OCI-LY3 (cell line): Measurements from ENCODE around the gene HNMT.

Experiments
- H2AFZ ChIP-seq: fragments of 200-600, 300-600 bp; shearing (Covaris generic); 2 replicates; pipeline ENCODE4 v1.6.0; 2014; ENCODE audit warnings: antibody characterized with exemption, low read depth, low read length
- H3K27ac ChIP-seq: fragments of 200-600, 300-600 bp; sonication (generic); 2 replicates; pipeline ENCODE4 v1.5.1; 2014; ENCODE audit warnings: mild to moderate bottlenecking, low read length, moderate library complexity, mixed read lengths
- H3K27me3 ChIP-seq: fragments of 200-600, 300-600 bp; sonication (generic); 2 replicates; pipeline ENCODE4 v1.6.1; 2014; ENCODE audit warnings: low read depth, low read length, mixed read lengths
- H3K36me3 ChIP-seq: fragments of 200-600, 300-600 bp; sonication (generic); replicated peaks from 2 replicates; pipeline ENCODE3; 2014; ENCODE audit warnings: low read depth, low read length, mixed read lengths
- H3K4me1 ChIP-seq: fragments of 300-600, 200-600 bp; sonication (generic); 2 replicates; pipeline ENCODE4 v1.6.1; 2014; ENCODE audit warnings: low read length, mixed read lengths
- H3K4me2 ChIP-seq: fragments of 200-600, 300-600 bp; sonication (generic); 2 replicates; pipeline ENCODE4 v1.6.1; 2014; ENCODE audit warnings: low read length, mixed read lengths
- H3K4me3 ChIP-seq: fragments of 300-600, 200-600 bp; sonication (generic); 2 replicates; pipeline ENCODE4 v1.5.1; 2014; ENCODE audit warnings: antibody characterized with exemption, mild to moderate bottlenecking, low read length, moderate library complexity
- H3K79me2 ChIP-seq: fragments of 300-600, 200-600 bp; shearing (Covaris generic); 2 replicates; pipeline ENCODE4 v1.6.1; 2014; ENCODE audit warnings: mild to moderate bottlenecking, low read length, mixed read lengths
- H3K9ac ChIP-seq: fragments of 300-600, 200-600 bp; shearing (Covaris generic); 2 replicates; pipeline ENCODE4 v1.6.0; 2014; ENCODE audit warnings: mild to moderate bottlenecking, low read length, moderate library complexity
- H3K9me3 ChIP-seq: fragments of 200-600, 300-600 bp; shearing (Covaris generic); 2 replicates; pipeline ENCODE4 v1.6.1; 2014; ENCODE audit warnings: low read length, mixed read lengths; ENCODE audit not compliant: insufficient read depth
- H4K20me1 ChIP-seq: fragments of 200-600, 300-600 bp; sonication (generic); 2 replicates; pipeline ENCODE4 v1.6.1; 2016; ENCODE audit warnings: low read length, mixed read lengths; ENCODE audit not compliant: insufficient read depth
- EZH2phosphoT487 ChIP-seq: fragments of 200-600 bp; shearing (Covaris generic); IDR thresholded peaks from 2 replicates; pipeline ENCODE4 v1.6.1; 2018; ENCODE audit warnings: antibody characterized with exemption, mixed run types, low read depth
- TF ChIP-seq, protein P1 (sequence below): fragments of 200-600, 300-600 bp; sonication (generic); IDR thresholded peaks from 2 replicates; pipeline ENCODE4 v1.5.1; 2014; ENCODE audit warnings: antibody characterized with exemption, low read length, low read depth

Gene HNMT

GRCh38 chr2:138000796-138001195, 36.5 kb downstream of the HNMT start:
- H3K4me3 ChIP-seq = no peak overlapping the region
- H3K4me2 ChIP-seq = no peak overlapping the region
- H3K36me3 ChIP-seq = no peaks in the 10 kb centered on the region
- no peaks in the 10 kb centered on the region for H4K20me1 ChIP-seq
- no peak overlapping the region for H2AFZ ChIP-seq
- no peak overlapping the region for H3K9ac ChIP-seq
- no peaks in the 10 kb centered on the region for H3K79me2 ChIP-seq
- H3K27me3 ChIP-seq = no peaks in the 10 kb centered on the region
- no peaks in the 10 kb centered on the region for H3K4me1 ChIP-seq
- no peaks in the 10 kb centered on the region for H3K9me3 ChIP-seq
- H3K27ac ChIP-seq = no peak overlapping the region
- no peak for TF ChIP-seq EZH2phosphoT487

DNA sequence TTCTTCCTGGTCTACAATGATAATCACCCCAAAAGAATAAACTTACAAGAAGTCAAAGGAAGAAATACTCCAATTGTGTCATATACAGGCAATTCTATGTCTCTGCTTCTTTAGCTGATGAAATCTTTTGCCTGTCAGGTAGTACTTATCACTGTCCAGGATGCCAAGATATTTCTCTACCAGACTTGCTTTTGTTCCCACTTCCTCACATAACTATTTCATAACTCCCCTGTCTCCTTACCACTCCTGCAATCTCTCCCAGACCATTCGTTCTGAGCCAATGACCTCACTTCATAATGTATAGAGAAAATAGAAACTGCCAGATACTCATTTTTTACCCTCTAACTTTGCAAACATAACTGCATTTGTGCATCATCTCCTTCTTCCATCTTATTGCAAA, 39.1 kb downstream of the HNMT start:
- Histone ChIP-seq H3K27ac (no peak overlapping the region), H3K79me2 (no peaks in the 10 kb centered on the region), H3K36me3 (no peaks in the 10 kb centered on the region), H3K4me1 (no peaks in the 10 kb centered on the region), H4K20me1 (no peaks in the 10 kb centered on the region), H3K9ac (no peak overlapping the region), H3K9me3 (no peaks in the 10 kb centered on the region), H3K4me3 (no peak overlapping the region), H2AFZ (no peak overlapping the region), H3K4me2 (no peak overlapping the region), H3K27me3 (no peaks in the 10 kb centered on the region)
- TF ChIP-seq, protein P1, sequence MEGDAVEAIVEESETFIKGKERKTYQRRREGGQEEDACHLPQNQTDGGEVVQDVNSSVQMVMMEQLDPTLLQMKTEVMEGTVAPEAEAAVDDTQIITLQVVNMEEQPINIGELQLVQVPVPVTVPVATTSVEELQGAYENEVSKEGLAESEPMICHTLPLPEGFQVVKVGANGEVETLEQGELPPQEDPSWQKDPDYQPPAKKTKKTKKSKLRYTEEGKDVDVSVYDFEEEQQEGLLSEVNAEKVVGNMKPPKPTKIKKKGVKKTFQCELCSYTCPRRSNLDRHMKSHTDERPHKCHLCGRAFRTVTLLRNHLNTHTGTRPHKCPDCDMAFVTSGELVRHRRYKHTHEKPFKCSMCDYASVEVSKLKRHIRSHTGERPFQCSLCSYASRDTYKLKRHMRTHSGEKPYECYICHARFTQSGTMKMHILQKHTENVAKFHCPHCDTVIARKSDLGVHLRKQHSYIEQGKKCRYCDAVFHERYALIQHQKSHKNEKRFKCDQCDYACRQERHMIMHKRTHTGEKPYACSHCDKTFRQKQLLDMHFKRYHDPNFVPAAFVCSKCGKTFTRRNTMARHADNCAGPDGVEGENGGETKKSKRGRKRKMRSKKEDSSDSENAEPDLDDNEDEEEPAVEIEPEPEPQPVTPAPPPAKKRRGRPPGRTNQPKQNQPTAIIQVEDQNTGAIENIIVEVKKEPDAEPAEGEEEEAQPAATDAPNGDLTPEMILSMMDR = no peak
- no peak for TF ChIP-seq EZH2phosphoT487

- no peaks in the 10 kb centered on the region for H3K79me2 ChIP-seq
- no peaks in the 10 kb centered on the region for H3K36me3 ChIP-seq
- TF ChIP-seq, protein P1 = no peak
- no peak for TF ChIP-seq EZH2phosphoT487
- H3K27me3 ChIP-seq = no peaks in the 10 kb centered on the region
- H3K9ac ChIP-seq = no peak overlapping the region
- no peak overlapping the region for H3K27ac ChIP-seq
- no peaks in the 10 kb centered on the region for H4K20me1 ChIP-seq
- no peaks in the 10 kb centered on the region for H3K9me3 ChIP-seq
- H2AFZ ChIP-seq = no peak overlapping the region
- H3K4me1 ChIP-seq = no peaks in the 10 kb centered on the region
- H3K4me2 ChIP-seq = no peak overlapping the region
- no peak overlapping the region for H3K4me3 ChIP-seq
These were observed 43.2 kb downstream of the HNMT start for GRCh38 chr2:138007431-138007830.

- H4K20me1 ChIP-seq = no peaks in the 10 kb centered on the region
- H3K4me2 ChIP-seq = no peak overlapping the region
- no peaks in the 10 kb centered on the region for H3K27me3 ChIP-seq
- no peaks in the 10 kb centered on the region for H3K4me1 ChIP-seq
- TF ChIP-seq, protein P1 = no peak
- no peak for TF ChIP-seq EZH2phosphoT487
- no peak overlapping the region for H3K9ac ChIP-seq
- no peaks in the 10 kb centered on the region for H3K36me3 ChIP-seq
- no peak overlapping the region for H3K27ac ChIP-seq
- H3K79me2 ChIP-seq = no peaks in the 10 kb centered on the region
- no peak overlapping the region for H3K4me3 ChIP-seq
- no peaks in the 10 kb centered on the region for H3K9me3 ChIP-seq
- H2AFZ ChIP-seq = no peak overlapping the region
These were observed 45.3 kb downstream of the HNMT start for GRCh38 chr2:138009622-138010021.

GRCh38 chr2:138010890-138011289, 46.6 kb downstream of the HNMT start:
- Histone ChIP-seq H3K4me2 (no peak overlapping the region), H4K20me1 (no peaks in the 10 kb centered on the region), H3K9me3 (no peaks in the 10 kb centered on the region), H3K27ac (no peak overlapping the region), H3K4me1 (no peaks in the 10 kb centered on the region), H3K9ac (no peak overlapping the region), H3K79me2 (no peaks in the 10 kb centered on the region), H3K36me3 (no peaks in the 10 kb centered on the region), H3K27me3 (no peaks in the 10 kb centered on the region), H2AFZ (no peak overlapping the region), H3K4me3 (no peak overlapping the region)
- no peak for TF ChIP-seq EZH2phosphoT487
- TF ChIP-seq, protein P1 = no peak
